Vagina (tissue), 2 donors: ENCODE data around the gene ADAR.

Experiments
- POLR2A ChIP-seq, 2 donors: fragments of 450-650 bp; IDR thresholded peaks; one replicate each; pipeline ENCODE4 v1.6.1; 2017; ENCODE audit warnings: antibody characterized with exemption in 2 of 2, mild to moderate bottlenecking in 2 of 2, moderate library complexity in 2 of 2
- TF ChIP-seq, protein P1 (sequence below), 3 experiments: fragments of 450-650 bp in 2 of 3; fragments of 200-600 bp in 1 of 3; sonication (generic) in 1 of 3; IDR thresholded peaks; one replicate each; pipeline ENCODE4 v1.5.1; 2017 to 2019; ENCODE audit warnings: antibody characterized with exemption in 3 of 3, mild to moderate bottlenecking in 2 of 3, moderate library complexity in 2 of 3

DNA sequence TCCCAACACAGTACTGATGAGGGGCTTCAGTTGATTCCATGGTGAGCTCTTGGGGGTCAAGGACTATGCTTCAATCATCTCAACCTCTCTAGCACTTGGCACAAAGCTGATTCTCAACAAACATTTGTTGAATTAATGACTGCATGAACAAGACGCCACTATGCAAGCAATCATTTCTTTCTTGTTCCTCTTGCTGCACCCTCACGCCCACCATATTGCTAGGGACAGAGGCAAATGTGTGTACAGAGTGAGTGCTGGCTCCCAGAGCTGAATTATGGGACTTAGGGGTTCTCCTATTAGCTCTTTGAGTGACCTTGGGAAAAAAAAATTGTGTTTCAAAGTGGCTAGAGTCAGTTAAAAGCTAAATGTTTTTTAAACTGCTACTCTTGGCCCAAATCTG, 2.5 kb downstream of the ADAR start:
- TF ChIP-seq, protein P1, sequence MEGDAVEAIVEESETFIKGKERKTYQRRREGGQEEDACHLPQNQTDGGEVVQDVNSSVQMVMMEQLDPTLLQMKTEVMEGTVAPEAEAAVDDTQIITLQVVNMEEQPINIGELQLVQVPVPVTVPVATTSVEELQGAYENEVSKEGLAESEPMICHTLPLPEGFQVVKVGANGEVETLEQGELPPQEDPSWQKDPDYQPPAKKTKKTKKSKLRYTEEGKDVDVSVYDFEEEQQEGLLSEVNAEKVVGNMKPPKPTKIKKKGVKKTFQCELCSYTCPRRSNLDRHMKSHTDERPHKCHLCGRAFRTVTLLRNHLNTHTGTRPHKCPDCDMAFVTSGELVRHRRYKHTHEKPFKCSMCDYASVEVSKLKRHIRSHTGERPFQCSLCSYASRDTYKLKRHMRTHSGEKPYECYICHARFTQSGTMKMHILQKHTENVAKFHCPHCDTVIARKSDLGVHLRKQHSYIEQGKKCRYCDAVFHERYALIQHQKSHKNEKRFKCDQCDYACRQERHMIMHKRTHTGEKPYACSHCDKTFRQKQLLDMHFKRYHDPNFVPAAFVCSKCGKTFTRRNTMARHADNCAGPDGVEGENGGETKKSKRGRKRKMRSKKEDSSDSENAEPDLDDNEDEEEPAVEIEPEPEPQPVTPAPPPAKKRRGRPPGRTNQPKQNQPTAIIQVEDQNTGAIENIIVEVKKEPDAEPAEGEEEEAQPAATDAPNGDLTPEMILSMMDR (IDR thresholded peaks at IDR 0.05) = no peak
- TF ChIP-seq POLR2A (IDR thresholded peaks at IDR 0.05) = no peak
